Activated T-cell treated with anti-CD3 and anti-CD28 coated beads, Interleukin-2, amount 50 U/mL, for 48 hours (primary cell): Measurements from ENCODE around the gene AFF3.

Experiments used
- DNase-seq, 2 experiments: peaks; one replicate each; pipeline ENCODE4 v3.0.0-alpha.2; 2020

The AFF3 gene

GRCh38 chr2:99648906-99649789 lies 493.2 kb downstream of the AFF3 start:
- DNase-seq, result no peak

DNA sequence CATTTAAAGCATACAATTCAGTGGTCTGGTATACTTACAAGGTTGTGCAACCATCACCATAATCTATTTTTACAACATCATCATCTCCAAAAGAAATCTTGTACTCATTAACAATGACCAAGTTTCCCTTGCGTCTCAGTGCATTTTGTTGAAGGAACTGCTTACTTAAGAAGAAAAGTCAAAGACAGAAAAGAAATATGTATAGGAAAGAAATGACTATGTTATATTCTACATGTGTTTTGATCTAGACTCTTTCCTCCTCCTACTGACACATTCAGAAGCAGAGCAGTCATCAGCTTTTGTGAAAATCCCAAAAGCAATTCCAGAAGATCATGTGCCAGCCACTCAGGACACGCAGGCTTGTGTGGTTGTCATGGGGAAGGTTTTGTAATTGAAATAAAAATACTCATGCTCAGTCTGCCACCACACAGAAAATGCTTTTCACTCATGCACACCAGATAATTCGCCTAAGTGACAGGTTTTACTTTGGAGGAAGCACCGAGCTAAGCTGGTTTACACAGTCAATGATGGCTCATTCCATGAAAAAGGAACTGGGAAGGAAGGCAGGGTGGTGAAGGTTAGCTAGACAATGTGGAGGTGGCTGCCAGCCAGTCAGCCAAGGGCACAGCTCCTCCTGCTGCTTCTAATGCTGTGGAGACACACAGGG lies 494.1 kb downstream of the AFF3 start:
- no peak for DNase-seq

GRCh38 chr2:99645960-99646359 lies 496.4 kb downstream of the AFF3 start:
- no peak for DNase-seq

DNA sequence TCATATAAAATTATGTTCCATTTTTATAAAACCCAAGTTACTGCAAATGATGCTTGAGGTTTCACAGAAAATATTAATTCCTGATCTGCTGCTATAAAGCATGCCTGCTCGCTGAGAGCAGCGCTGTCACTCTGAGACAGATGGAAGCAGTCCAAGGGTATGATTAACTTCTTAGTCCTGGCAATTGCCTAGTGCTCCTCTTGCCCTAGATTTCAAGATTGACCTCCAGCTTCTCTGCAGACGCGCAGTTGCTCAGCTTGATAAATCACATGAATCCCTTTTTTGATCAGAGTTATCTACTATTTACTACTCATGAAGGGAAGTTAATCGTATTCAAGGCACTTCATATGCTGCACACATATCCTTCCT lies 498.0 kb downstream of the AFF3 start:
- DNase-seq, result no peak

DNA sequence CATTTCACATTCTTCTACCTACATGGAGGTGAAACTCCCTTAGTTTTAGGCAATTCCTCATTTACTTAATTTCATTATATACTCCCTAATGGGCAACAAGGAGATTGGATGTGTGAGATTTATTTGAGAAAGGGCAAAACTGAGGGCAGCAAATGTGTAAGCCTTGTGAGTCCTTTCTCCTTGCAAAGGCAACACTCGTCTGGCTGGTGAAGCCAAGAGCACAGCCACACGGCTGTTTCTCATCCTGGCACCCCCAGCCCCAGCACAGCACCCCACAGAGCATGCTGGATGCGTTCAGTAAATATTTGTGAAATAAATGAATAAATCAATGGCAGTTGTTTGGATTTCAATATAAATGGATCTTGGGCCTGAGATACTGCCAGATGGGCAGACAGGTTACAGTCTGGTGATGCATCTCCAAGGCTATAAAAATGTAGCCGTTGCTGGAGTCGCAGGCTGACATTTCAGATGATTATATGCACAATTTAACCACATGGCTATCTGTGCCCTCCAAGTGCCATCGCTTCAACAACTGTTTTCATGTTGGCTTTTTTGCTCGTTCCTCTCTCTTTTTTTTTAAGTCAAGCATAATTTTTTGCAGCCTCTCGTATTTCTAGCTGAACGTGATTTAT lies 498.5 kb downstream of the AFF3 start:
- DNase-seq, result no peak

- DNase-seq, result no peak
Measured at GRCh38 chr2:99641999-99642398, 500.4 kb downstream of the AFF3 start.

DNA sequence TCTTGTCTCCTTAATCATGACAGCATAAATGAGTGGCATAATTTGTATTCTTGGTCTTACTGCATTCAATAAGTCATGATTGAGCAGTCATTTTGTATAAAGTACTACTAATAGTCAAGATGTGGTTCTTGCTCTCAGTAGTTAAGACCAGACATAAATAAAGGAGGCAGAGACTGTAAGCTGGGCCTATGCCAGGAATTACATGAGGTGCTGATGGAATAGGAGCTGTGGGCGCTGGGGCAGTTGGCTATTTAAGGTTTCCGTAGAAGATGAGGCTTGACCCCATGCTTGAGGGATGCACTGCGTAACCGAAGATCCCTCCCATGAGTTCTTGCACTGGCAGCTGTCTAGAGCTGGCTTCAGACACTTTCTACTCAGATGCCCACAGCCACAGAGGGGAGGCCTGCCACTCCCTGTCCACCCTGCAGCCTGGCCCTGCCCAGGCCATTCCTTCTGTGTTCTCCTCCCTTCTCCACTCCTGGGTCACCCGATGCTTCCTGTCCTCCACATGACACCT lies 501.7 kb downstream of the AFF3 start:
- no peak for DNase-seq

- DNase-seq, result no peak
Measured at GRCh38 chr2:99638791-99639190, 503.6 kb downstream of the AFF3 start.

DNA sequence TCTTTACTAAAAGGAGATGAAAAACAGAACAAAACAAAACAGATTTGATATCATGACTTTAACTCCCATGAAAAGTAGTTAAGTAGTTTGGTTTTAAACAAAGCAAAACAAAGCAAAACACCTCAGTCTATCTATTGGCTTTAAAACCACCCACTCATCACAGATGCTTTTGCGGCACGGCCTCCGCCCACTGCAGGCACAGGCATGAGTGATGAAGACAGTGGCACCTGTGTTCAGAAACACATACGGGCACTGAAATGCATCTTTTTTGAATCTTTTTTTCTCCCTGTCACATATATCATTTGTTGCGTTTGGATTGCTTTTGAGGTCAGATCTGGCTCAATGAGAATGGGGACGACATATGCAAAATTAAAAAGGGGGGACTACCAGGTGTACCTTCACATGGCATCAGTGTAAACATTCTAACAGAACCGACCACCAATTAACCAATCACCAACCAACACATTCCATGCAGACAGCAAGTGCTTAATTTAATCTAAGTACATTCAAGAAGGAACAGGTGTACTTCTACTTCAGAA lies 505.2 kb downstream of the AFF3 start:
- DNase-seq, result no peak

GRCh38 chr2:99636144-99637034 lies 506.0 kb downstream of the AFF3 start:
- no peak for DNase-seq

- DNase-seq, result no peak
Measured at GRCh38 chr2:99635710-99636109, 506.7 kb downstream of the AFF3 start.

- DNase-seq, result no peak
Measured at GRCh38 chr2:99634234-99634633, 508.2 kb downstream of the AFF3 start.

DNA sequence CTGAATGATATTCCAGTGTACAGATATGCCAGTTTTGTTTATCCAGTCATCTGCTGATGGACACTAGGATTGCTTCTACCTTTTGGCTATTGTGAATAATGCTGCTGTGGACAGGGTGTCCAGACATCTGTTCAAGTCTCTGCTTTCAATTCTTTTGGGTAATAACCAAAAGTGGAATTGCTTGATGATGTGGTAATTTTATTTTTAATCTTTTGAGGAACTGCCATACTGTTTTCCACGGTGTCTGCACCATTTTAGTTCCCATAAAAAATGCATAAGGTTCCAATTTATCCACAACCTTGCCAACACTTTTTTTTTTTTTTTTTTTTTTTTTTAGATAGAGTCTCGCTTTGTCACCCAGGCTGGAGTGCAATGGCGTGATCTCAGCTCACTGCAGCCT lies 510.7 kb downstream of the AFF3 start:
- no peak for DNase-seq

GRCh38 chr2:99629320-99629719 lies 513.1 kb downstream of the AFF3 start:
- no peak for DNase-seq

GRCh38 chr2:99626158-99626557 lies 516.2 kb downstream of the AFF3 start:
- DNase-seq, result no peak

DNA sequence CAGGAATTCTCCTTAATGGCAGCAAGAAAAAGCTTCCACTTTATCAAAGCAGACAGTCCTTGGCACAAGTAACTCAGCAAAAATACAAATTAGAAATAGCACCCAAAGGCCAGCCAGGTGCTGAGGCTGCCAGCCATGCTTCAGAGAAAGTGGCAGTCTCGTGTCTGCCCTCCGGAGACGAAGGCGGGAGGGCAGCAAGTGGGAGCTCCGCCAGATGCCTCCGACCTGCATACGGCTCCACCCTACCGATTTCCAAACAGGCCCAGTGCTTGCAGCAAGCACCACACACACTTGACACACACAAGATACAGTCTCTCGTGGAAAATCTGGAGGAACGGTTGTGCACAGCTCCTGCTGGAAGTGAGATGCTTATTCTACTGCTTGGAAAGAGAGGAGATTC lies 517.7 kb downstream of the AFF3 start:
- DNase-seq, result no peak

DNA sequence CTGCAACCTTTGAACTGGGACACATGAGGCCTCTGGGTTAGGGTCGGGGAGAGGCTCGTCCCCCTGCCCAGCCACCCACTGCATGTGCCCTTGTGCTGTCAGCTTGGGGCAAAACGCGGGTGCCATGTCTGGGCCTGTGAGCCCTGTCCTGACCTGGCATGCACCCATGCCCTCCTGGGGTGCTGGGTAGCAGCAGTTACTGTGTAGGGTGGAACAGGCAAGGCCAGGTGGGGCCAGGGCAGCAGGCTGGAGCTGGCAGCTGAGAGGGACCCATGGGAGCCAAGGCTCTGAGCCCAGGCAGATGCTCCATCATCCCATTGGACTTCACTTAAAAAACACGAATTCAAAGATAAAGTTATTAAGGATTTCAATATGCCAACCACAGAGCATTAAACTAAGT lies 518.8 kb downstream of the AFF3 start:
- no peak for DNase-seq

DNA sequence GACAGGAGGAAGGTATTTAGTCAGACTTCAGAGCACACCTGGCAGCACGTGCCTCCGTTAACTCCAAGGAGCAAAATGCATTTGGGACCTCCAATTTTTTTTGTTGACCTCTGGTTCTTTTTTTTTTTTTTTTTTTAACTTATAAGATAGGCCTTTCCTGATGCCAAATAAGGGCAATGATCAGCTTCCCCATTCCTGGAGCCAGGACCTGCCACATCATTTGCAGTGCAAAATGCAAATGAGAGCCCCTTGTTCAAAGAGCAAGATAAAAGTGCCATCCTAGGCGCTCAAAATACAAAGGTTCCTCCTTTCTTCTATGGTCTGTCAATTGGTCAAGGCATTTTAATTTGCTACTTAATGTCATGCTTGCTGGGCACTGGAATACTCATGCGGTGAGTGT lies 519.4 kb downstream of the AFF3 start:
- DNase-seq, result no peak

- no peak for DNase-seq
Measured at GRCh38 chr2:99622534-99622933, 519.9 kb downstream of the AFF3 start.

GRCh38 chr2:99621774-99622173 lies 520.6 kb downstream of the AFF3 start:
- no peak for DNase-seq

GRCh38 chr2:99621106-99621505 lies 521.3 kb downstream of the AFF3 start:
- DNase-seq, result no peak

GRCh38 chr2:99619151-99619550 lies 523.2 kb downstream of the AFF3 start:
- no peak for DNase-seq
